K562 (cell line): Measurements from ENCODE around the gene TMEM184B. TPM values are rescaled to one million over a fixed set of nuclear protein-coding genes. Genes with fewer than 3 reads are reported as not detected.

Experiments
- EP400 ChIP-seq: fragments of 450-650 bp; IDR thresholded peaks from 2 replicates; pipeline ENCODE4 v1.6.1; 2017; ENCODE audit warnings: antibody characterized with exemption, mild to moderate bottlenecking, moderate library complexity
- GABPB1 ChIP-seq: sonication (generic); formaldehyde crosslinking; IDR thresholded peaks from 2 replicates; pipeline ENCODE4 v1.8.0; 2022; ENCODE audit warnings: mild to moderate bottlenecking, missing genetic modification reagents
- HDAC1 ChIP-seq, 2 experiments: fragments of 450-650 bp; IDR thresholded peaks; 2 replicates each; pipeline ENCODE4 v1.6.1; 2016 to 2017; ENCODE audit warnings: inconsistent platforms in 1 of 2, mild to moderate bottlenecking in 1 of 2, moderate library complexity in 1 of 2
- HDAC6 ChIP-seq: IDR thresholded peaks from 2 replicates; pipeline ENCODE4 v1.6.1; 2012; ENCODE audit warnings: low read depth, mild to moderate bottlenecking, control low read depth, inconsistent platforms, low read length, moderate library complexity
- NCOA6 ChIP-seq: fragments of 450-650 bp; IDR thresholded peaks from 2 replicates; pipeline ENCODE4 v1.6.1; 2017; ENCODE audit warnings: mild to moderate bottlenecking
- POLR2A ChIP-seq: fragments of 450-650 bp; conservative IDR thresholded peaks from 2 replicates; pipeline ENCODE4 v1.6.1; 2016
- POLR2AphosphoS5 ChIP-seq: IDR thresholded peaks from 2 replicates; pipeline ENCODE4 v1.6.1; 2011; ENCODE audit warnings: mild to moderate bottlenecking, low read depth, low read length, moderate library complexity; ENCODE audit not compliant: control insufficient read depth, insufficient read depth
- POLR2B ChIP-seq: fragments of 450-650 bp; IDR thresholded peaks from 2 replicates; pipeline ENCODE4 v1.6.1; 2018; ENCODE audit warnings: low read depth; ENCODE audit not compliant: partially characterized antibody
- SMAD1 ChIP-seq: fragments of 150-350 bp; IDR thresholded peaks from 2 replicates; pipeline ENCODE4 v1.6.1; 2014; ENCODE audit warnings: low read length, low read depth; ENCODE audit not compliant: partially characterized antibody
- SRSF1 ChIP-seq: fragments of 200-400 bp; formaldehyde crosslinking; IDR thresholded peaks from 2 replicates; pipeline ENCODE4 v1.6.1; 2017; ENCODE audit warnings: mild to moderate bottlenecking, low read depth, low read length, moderate library complexity
- THAP7 ChIP-seq: fragments of 250-450 bp; sonication (Bioruptor Pico); IDR thresholded peaks from 2 replicates; pipeline ENCODE4 v1.5.0; 2021
- TOE1 ChIP-seq, 2 experiments: fragments of 450-650 bp in 1 of 2; sonication (generic) in 1 of 2; formaldehyde crosslinking in 1 of 2; IDR thresholded peaks; 2 replicates each; pipeline versions ENCODE4 v1.7.1 to v1.8.0; 2016 to 2022; ENCODE audit warnings: borderline replicate concordance in 2 of 2, mild to moderate bottlenecking in 2 of 2, antibody characterized with exemption in 1 of 2, inconsistent platforms in 1 of 2, low read depth in 1 of 2, missing genetic modification reagents in 1 of 2, moderate library complexity in 1 of 2
- ZNF23 ChIP-seq: fragments of 250-450 bp; sonication (Bioruptor Pico); IDR thresholded peaks from 2 replicates; pipeline ENCODE4 v1.4.0; 2020; ENCODE audit warnings: mild to moderate bottlenecking
- ZNF395 ChIP-seq: fragments of 200-800 bp; sonication (Bioruptor generic); IDR thresholded peaks from 2 replicates; pipeline ENCODE4 v1.6.1; 2017; ENCODE audit warnings: missing genetic modification characterization, missing compliant biosample characterization
- ZNF766 ChIP-seq: fragments of 200-800 bp; sonication (Bioruptor generic); conservative IDR thresholded peaks from 2 replicates; pipeline ENCODE4 v1.6.1; 2016; ENCODE audit warnings: missing genetic modification characterization, missing compliant biosample characterization
- polyA plus RNA-seq, 8 experiments: library from polyadenylated mRNA; depleted of rRNA in 4 of 8; stranded (reverse) in 5 of 8; unstranded in 3 of 8; fragments of >200 nt; fragmentation: Nextera tagmentation in 2 of 8; fragmentation: Illumina TruSeq in 1 of 8; extraction: Ambion mirVana in 2 of 8; extraction: Trizol in 1 of 8; gene quantifications; 2 replicates each; pipeline versions ENCODE4 v1.2.1 to v1.2.3, GENCODE V29; 2011 to 2014; ENCODE audit warnings: inconsistent platforms in 1 of 8, missing spikeins in 1 of 8
- total RNA-seq, 7 experiments: library from RNA; depleted of rRNA in 6 of 7; stranded (reverse); fragments of >200 nt in 6 of 7; fragmentation: Illumina TruSeq in 2 of 7; extraction: Trizol in 2 of 7; gene quantifications; 2 replicates each; pipeline versions ENCODE4 v1.2.1 to v1.2.3, GENCODE V29; 2011 to 2021; ENCODE audit warnings: low replicate concordance in 1 of 7
- TF ChIP-seq, protein P1 (sequence below), 2 experiments: fragments of 250-450 bp in 1 of 2; fragments of 450-650 bp in 1 of 2; sonication (Bioruptor Pico) in 1 of 2; IDR thresholded peaks; 2 replicates each; pipeline versions ENCODE4 v1.6.1 to v1.8.0; 2016 to 2021; ENCODE audit warnings: mild to moderate bottlenecking in 2 of 2, moderate library complexity in 2 of 2, missing compliant biosample characterization in 1 of 2, missing genetic modification characterization in 1 of 2
- TF ChIP-seq, protein P2 (sequence below): fragments of 450-650 bp; IDR thresholded peaks from 2 replicates; pipeline ENCODE4 v1.6.1; 2014; ENCODE audit warnings: low read depth, mild to moderate bottlenecking, moderate library complexity, borderline replicate concordance
- TF ChIP-seq, protein P3 (sequence below): sonication (generic); formaldehyde crosslinking; IDR thresholded peaks from 2 replicates; pipeline ENCODE4 v1.8.1; 2023; ENCODE audit warnings: mild to moderate bottlenecking, missing genetic modification reagents

The TMEM184B gene
- total and polyA plus RNA-seq, 9 of the 15 experiments (the other 6 are each of a cell fraction or from before 2014, with no cell fraction given): 0.31 to 25.1 (median 6.2) TPM

DNA sequence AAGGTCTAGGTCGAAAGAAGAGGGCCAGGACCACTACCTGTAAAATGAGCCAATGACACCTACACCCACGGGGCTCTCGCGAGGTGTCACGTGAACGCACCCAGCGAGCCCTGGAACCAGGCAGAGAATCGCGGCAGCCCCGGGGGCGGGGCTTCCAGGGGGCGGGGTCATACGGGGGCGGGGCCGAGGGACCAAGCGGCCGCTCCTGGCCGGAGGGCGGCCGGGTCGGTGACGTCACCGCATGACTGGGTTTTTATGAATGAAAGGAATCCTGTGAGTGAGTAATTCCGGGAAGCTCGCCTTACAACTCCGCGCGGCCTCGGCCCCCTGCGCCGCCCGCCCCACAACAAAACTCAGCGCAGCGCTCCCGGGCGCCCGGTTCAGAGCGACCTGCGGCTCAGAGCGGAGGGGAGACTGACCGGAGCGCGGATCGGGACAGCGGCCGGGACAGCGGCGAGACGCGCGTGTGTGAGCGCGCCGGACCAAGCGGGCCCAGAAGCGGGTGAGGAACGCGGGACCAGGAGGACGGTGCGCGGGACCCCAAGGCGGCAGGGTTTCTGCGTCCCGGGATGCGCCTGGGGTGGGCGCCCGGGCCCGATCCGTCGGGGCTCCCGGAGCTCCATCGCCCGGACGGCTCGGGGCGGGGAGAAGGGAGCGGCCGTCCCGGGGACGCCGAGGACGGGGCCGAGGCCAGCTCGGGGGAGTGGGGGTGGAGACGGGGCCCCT is 70.9 kb downstream of the TMEM184B start, which contains the start of gene MAFF (continued):
- TF ChIP-seq GABPB1 (CRISPR knock-in tag): no peak; the same call in 1 of the 2 replicates
- TF ChIP-seq SRSF1: no peak
- TF ChIP-seq SMAD1: no peak
- TF ChIP-seq NCOA6: peak; percentile 40; the same call in 1 of the 2 replicates
- peak; percentile 46; the same call in 1 of the 2 replicates for TF ChIP-seq ZNF395 (CRISPR knock-in tag)
- no peak for TF ChIP-seq EP400
- TF ChIP-seq, protein P1, sequence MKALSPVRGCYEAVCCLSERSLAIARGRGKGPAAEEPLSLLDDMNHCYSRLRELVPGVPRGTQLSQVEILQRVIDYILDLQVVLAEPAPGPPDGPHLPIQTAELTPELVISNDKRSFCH (CRISPR knock-in tag; IDR thresholded peaks at IDR 0.05): no peak
- TF ChIP-seq, protein P1 (tag; IDR thresholded peaks at IDR 0.05): no peak
- no peak for TF ChIP-seq ZNF23 (CRISPR knock-in tag)
- TF ChIP-seq HDAC6: no peak
- TF ChIP-seq, protein P2, sequence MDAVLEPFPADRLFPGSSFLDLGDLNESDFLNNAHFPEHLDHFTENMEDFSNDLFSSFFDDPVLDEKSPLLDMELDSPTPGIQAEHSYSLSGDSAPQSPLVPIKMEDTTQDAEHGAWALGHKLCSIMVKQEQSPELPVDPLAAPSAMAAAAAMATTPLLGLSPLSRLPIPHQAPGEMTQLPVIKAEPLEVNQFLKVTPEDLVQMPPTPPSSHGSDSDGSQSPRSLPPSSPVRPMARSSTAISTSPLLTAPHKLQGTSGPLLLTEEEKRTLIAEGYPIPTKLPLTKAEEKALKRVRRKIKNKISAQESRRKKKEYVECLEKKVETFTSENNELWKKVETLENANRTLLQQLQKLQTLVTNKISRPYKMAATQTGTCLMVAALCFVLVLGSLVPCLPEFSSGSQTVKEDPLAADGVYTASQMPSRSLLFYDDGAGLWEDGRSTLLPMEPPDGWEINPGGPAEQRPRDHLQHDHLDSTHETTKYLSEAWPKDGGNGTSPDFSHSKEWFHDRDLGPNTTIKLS: no peak
- TF ChIP-seq POLR2AphosphoS5: peak; percentile 65
- peak in 1 of 2 experiments; percentile 38; a peak in 2 of 4 replicates for TF ChIP-seq HDAC1 (IDR thresholded peaks at IDR 0.05)
- no peak for TF ChIP-seq THAP7
- TF ChIP-seq ZNF766 (CRISPR knock-in tag): no peak
- TF ChIP-seq POLR2B: peak; percentile 85
- TF ChIP-seq TOE1 (IDR thresholded peaks at IDR 0.05; ENCODE audit: borderline replicate concordance): peak; percentile 45; the same call in 1 of the 2 replicates
- TF ChIP-seq TOE1 (CRISPR knock-in tag; IDR thresholded peaks at IDR 0.05; ENCODE audit: borderline replicate concordance, low read depth): no peak
- TF ChIP-seq, protein P3, sequence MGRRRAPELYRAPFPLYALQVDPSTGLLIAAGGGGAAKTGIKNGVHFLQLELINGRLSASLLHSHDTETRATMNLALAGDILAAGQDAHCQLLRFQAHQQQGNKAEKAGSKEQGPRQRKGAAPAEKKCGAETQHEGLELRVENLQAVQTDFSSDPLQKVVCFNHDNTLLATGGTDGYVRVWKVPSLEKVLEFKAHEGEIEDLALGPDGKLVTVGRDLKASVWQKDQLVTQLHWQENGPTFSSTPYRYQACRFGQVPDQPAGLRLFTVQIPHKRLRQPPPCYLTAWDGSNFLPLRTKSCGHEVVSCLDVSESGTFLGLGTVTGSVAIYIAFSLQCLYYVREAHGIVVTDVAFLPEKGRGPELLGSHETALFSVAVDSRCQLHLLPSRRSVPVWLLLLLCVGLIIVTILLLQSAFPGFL (CRISPR knock-in tag): no peak
- TF ChIP-seq POLR2A: peak; percentile 79
